Fibroblast of the aortic adventitia (primary cell): ENCODE measurements around the gene ATXN7L1. TPM values are rescaled to one million over a fixed set of nuclear protein-coding genes. Genes with fewer than 3 reads are reported as not detected.

Source experiments
- DNase-seq: peaks from one replicate; pipeline ENCODE4 v3.0.0-alpha.2; 2010; ENCODE audit warnings: low read depth
- H3K4me3 ChIP-seq: 2 replicates; pipeline ENCODE4 v1.5.1; 2011; ENCODE audit warnings: low read depth, mild to moderate bottlenecking, control low read depth, low read length, moderate library complexity
- total RNA-seq: library from RNA; depleted of rRNA; stranded (reverse); fragments of >200 nt; gene quantifications from 2 replicates; pipeline ENCODE4 v1.2.3, GENCODE V29; 2012; ENCODE audit warnings: low replicate concordance
- TF ChIP-seq, protein P1 (sequence below): IDR thresholded peaks from 2 replicates; pipeline ENCODE4 v1.5.1; 2011; ENCODE audit warnings: mild to moderate bottlenecking, low read length, control low read depth, inconsistent platforms; ENCODE audit not compliant: insufficient read depth

The ATXN7L1 gene
- total RNA-seq, 1 donor, result 13.8 TPM

- peak; percentile 88 for DNase-seq
- peak overlapping the region; percentile 57 for H3K4me3 ChIP-seq
- TF ChIP-seq, protein P1, sequence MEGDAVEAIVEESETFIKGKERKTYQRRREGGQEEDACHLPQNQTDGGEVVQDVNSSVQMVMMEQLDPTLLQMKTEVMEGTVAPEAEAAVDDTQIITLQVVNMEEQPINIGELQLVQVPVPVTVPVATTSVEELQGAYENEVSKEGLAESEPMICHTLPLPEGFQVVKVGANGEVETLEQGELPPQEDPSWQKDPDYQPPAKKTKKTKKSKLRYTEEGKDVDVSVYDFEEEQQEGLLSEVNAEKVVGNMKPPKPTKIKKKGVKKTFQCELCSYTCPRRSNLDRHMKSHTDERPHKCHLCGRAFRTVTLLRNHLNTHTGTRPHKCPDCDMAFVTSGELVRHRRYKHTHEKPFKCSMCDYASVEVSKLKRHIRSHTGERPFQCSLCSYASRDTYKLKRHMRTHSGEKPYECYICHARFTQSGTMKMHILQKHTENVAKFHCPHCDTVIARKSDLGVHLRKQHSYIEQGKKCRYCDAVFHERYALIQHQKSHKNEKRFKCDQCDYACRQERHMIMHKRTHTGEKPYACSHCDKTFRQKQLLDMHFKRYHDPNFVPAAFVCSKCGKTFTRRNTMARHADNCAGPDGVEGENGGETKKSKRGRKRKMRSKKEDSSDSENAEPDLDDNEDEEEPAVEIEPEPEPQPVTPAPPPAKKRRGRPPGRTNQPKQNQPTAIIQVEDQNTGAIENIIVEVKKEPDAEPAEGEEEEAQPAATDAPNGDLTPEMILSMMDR, result no peak
Observed at GRCh38 chr7:105678811-105679495, 197.4 kb downstream of the ATXN7L1 start.

DNA sequence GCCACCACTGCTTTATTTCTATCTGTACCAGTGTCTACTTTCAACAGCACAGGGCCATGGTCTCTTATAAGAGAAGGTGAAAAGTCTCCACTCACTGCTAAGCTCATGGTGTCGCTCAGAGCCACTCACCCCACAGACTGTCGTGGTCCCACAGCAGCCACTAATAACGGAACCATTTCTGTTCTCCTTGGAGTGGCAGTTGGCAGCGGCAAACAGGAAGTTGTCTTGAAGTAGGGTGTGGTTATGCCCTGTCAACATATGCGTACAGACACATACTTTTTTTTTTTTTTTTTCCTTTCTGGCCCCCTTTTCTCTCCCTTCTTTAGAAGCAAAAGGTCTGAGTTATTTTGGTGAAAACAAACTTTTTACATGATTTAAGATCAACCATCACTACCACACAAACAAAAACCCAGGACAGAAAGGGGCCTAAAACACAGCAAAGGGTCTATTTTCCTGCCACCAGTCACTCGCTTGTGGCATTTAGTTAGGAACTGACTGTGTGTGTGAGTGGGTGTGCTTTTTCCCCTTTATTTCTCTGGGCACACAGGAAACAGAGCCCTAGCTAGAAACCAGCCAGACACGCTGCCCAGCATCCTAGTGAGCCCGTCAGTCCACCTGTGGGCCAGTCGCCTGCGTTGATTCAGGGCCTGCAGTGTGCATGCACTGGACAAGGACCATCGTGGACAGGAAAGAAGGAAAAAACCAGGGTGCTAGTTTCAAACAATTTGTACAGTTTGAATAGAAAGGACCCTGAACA lies 198.4 kb downstream of the ATXN7L1 start:
- DNase-seq, result no peak
- TF ChIP-seq, protein P1, result no peak

GRCh38 chr7:105677410-105677730 lies 199.0 kb downstream of the ATXN7L1 start:
- H3K4me3 ChIP-seq, result no peak overlapping the region
- DNase-seq, result no peak
- TF ChIP-seq, protein P1, result no peak

More for the DNA sequence above, 198.4 kb downstream of the ATXN7L1 start:
- H3K4me3 ChIP-seq, result no peak overlapping the region

DNA sequence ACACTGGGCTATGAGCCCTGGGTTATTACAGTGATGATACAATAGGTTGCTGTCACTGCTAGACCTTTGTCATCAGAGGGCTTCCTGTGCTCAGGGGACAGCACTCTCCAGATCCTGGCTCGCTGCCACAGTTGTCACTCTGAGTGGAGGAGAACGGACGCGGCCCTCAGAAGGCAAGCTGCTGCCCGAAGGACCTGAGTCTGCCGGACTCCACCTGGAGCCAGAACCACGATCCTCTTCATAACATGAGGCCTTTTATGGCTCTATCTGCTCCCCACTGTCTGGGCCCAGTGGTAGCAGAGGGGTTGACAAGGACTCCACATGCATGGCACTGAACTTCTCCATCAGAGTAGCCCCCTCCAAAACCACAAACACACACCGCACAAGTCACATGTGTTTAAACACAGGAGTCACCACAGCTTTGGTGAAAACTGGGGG lies 200.4 kb downstream of the ATXN7L1 start:
- DNase-seq, result no peak
- TF ChIP-seq, protein P1, result no peak
- no peak overlapping the region for H3K4me3 ChIP-seq

DNA sequence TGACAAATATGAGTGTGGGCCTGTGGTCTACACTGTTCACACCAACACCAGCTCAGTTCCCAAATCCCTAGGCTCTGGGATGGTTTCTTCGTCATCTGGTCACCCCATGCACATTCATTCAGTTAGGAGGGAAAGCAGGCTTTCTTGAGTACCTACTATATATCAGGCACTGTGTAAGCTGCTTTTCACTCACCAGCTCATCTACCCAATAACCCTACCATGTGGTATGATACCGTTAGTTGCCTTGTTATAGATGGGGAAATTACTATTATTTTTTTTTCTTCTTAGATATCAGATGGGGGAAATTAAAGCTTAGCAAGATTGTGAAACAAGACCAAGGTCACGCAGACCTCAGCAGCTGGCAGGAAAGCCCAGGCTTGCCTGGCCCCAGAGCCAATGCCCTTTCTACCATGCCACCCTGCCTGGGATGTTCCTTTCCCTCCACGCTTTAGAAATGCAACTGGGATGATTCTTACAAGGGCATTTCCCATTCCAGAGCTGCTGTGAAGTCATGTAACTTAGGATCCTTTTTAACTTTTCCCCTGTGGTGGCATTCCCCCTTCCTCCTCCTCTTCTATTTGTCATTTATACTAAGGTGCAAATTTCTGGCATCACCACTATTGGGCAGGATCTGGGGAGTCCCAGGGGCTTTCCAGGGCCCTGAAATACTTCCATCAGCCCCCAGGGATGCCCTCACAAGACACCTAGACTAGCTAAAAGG lies 202.0 kb downstream of the ATXN7L1 start:
- H3K4me3 ChIP-seq, result no peak overlapping the region
- TF ChIP-seq, protein P1, result no peak
- no peak for DNase-seq

- H3K4me3 ChIP-seq, result no peak overlapping the region
- no peak for DNase-seq
- TF ChIP-seq, protein P1, result no peak
Observed at GRCh38 chr7:105673367-105674084, 202.9 kb downstream of the ATXN7L1 start.
